Heart left ventricle (tissue), 16 donors: Measurements from ENCODE around the gene PTCRA. TPM values are rescaled to one million over a fixed set of nuclear protein-coding genes. Genes with fewer than 3 reads are reported as not detected.
"Not testable (repeated sequence)": the region's sequence is repeated elsewhere in the genome, so short reads cannot be mapped to it uniquely, and the experiment has no call there.

Experiments used
- ATAC-seq, 4 donors: fragments of 200-7000 bp; cut with Tn5 transposase; one replicate each; pipeline ENCODE4 v1.9.1; 2020 to 2022; ENCODE audit warnings: moderate library complexity in 4 of 4, mild to moderate bottlenecking in 3 of 4, moderate number of reproducible peaks in 1 of 4
- DNase-seq, 5 donors: peaks; one replicate each; pipeline ENCODE4 v3.0.0-alpha.2; 2020
- H3K27ac ChIP-seq, 12 donors: fragments of 200-600 bp; sonication (generic) in 4 of 12; one replicate each; pipeline versions ENCODE4 v1.5.0 to v1.8.0; 2016 to 2022; ENCODE audit warnings: mild to moderate bottlenecking in 2 of 12
- H3K27me3 ChIP-seq, 9 donors: fragments of 200-600 bp; sonication (generic) in 2 of 9; one replicate each; pipeline versions ENCODE4 v1.5.1 to v1.8.0; 2016 to 2022; ENCODE audit warnings: mild to moderate bottlenecking in 3 of 9
- H3K36me3 ChIP-seq, 9 donors: fragments of 200-600 bp; sonication (generic) in 2 of 9; one replicate each; pipeline versions ENCODE4 v1.5.0 to v1.8.0; 2018 to 2022; ENCODE audit warnings: mild to moderate bottlenecking in 2 of 9
- H3K4me1 ChIP-seq, 12 donors: fragments of 200-600 bp; sonication (generic) in 4 of 12; one replicate each; pipeline versions ENCODE4 v1.5.0 to v1.8.0; 2016 to 2022; ENCODE audit warnings: mild to moderate bottlenecking in 3 of 12
- H3K4me3 ChIP-seq, 12 donors: fragments of 200-600 bp; sonication (generic) in 4 of 12; one replicate each; pipeline versions ENCODE4 v1.5.0 to v1.8.0; 2017 to 2022; ENCODE audit warnings: mild to moderate bottlenecking in 9 of 12, moderate library complexity in 4 of 12
- H3K9me3 ChIP-seq, 12 donors: fragments of 200-600 bp; sonication (generic) in 4 of 12; one replicate each; pipeline versions ENCODE4 v1.5.0 to v1.8.0; 2016 to 2022; ENCODE audit warnings: mild to moderate bottlenecking in 1 of 12
- POLR2A ChIP-seq, 2 donors: fragments of 450-650 bp; IDR thresholded peaks; one replicate each; pipeline ENCODE4 v1.6.1; 2017; ENCODE audit warnings: antibody characterized with exemption in 2 of 2, mild to moderate bottlenecking in 2 of 2, moderate library complexity in 2 of 2
- WGBS, 4 donors: extraction: QIAGEN DNeasy Blood & Tissue Kit in 2 of 4; methylation state at CpG; one replicate each; pipeline versions ENCODE4 v1.1.5 to v1.1.7; 2013 to 2018; 5-methylcytosine and 5-hydroxymethylcytosine counted together
- intact Hi-C, 10 donors: fragments of 100-400 bp; cut with DNase I; formaldehyde crosslinking; loops; one replicate each; pipeline versions ENCODE4 v1.11.1 to v1.14.2; 2022
- polyA plus RNA-seq, 2 donors: library from polyadenylated mRNA; stranded (reverse); fragments of 200-250 nt; gene quantifications; one replicate each; pipeline ENCODE4 v1.2.3, GENCODE V29; 2013
- total RNA-seq, 9 donors: library from RNA; depleted of rRNA in 2 of 9; stranded (reverse); fragments of >200 nt in 2 of 9; fragmentation: NEBNext Ultra II Directional in 3 of 9; extraction: Animal tissue kit (Norgen Biotek cat#: 25700) in 3 of 9; gene quantifications; one replicate each; pipeline versions ENCODE4 v1.1.0 to v1.2.4, GENCODE V29; 2016 to 2023
- TF ChIP-seq, protein P1 (sequence below), 12 donors: fragments of 200-600 bp; sonication (generic) in 4 of 12; IDR thresholded peaks; one replicate each; pipeline versions ENCODE4 v1.5.0 to v1.8.0; 2018 to 2022; ENCODE audit warnings: antibody characterized with exemption in 12 of 12, mild to moderate bottlenecking in 5 of 12
- donor health status: ischemic (EF 13 %, LVEDD 7.1; RV severe dilation, severe dysfunction).
- donor health status: healthy with polysubstance abuse.
- donor health status: DM: no; HTN: yes; CAD: no.
- donor health status: DM: no; HTN: no; CAD: no.
- donor health status: ischemic (EF 25% LVEDD 6.9; RV normal size, moderate dysfunction).
- donor health status: ischemic (EF 25% LVEDD 5.7; RV mildly dilated, moderate dysfunction).
- donor health status: healthy.
- donor health status: DM: yes; HTN: yes; CAD: no.
- donor health status: ischemic (EF 35%, LVEDD 5.7; RV mildly dilated, moderate dysfunction).
- donor health status: nonischemic (EF 11% LVEDD 7.7; RV severe dilation, severe dysfunction).
- donor health status: DM: yes; HTN: yes; CAD: no.
- donor health status: PGD.
- donor health status: ischemic (EF 29% LVEDD 5.4; RV normal size, mild dysfunction).
- donor health status: nonischemic (EF 23%, LVEDD 6.1; RV moderate dilation, normal function).

Gene PTCRA
- total and polyA plus RNA-seq, 11 donors = 1.7 TPM; not detected in 10

DNA sequence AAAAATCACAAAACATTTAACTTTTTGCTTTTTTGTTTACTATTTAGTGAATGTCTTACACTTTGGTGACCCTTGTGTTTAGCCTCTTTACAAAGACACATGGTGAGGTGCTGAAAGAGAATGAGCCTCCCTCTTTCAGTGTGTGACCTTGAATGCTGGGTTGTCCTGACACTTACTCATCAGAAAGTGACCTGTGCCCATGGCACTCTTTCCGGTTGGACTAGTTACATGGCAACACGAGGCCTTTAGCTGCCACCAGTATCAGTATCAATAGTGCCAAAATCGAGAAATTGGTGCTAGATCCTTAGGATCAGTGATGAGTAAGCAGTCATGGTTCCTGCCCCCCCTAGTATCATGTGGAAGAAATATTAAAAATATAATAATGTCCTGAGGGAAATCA lies 38.2 kb upstream of the PTCRA start:
- intact Hi-C loops = loop anchor here (1.0 to 10.0 kb wide), 9 partner anchors 95 to 216 kb away; partner anchors contain the start of genes TBCC (in 4 of the 10), BICRAL (in 3 of the 10) and PRPH2 (in 1 of the 10)
- Histone ChIP-seq H3K4me1 (peaks cover 0 to 30% (median 15%) of the 10 kb centered on the region in 12 donors), H3K9me3 (no peaks in the 10 kb centered on the region), H3K4me3 (no peak overlapping the region), H3K36me3 (peaks cover 0 to 19% (median 13%) of the 10 kb centered on the region in 9 donors), H3K27me3 (no peaks in the 10 kb centered on the region), H3K27ac (no peak overlapping the region)
- WGBS, 4 donors = 58 to 73% (median 70%) methylated on average over 3 of the region's 3 CpGs
- DNase-seq (no peak), ATAC-seq (no peak)
- TF ChIP-seq POLR2A (IDR thresholded peaks at IDR 0.05) = no peak
- TF ChIP-seq, protein P1, sequence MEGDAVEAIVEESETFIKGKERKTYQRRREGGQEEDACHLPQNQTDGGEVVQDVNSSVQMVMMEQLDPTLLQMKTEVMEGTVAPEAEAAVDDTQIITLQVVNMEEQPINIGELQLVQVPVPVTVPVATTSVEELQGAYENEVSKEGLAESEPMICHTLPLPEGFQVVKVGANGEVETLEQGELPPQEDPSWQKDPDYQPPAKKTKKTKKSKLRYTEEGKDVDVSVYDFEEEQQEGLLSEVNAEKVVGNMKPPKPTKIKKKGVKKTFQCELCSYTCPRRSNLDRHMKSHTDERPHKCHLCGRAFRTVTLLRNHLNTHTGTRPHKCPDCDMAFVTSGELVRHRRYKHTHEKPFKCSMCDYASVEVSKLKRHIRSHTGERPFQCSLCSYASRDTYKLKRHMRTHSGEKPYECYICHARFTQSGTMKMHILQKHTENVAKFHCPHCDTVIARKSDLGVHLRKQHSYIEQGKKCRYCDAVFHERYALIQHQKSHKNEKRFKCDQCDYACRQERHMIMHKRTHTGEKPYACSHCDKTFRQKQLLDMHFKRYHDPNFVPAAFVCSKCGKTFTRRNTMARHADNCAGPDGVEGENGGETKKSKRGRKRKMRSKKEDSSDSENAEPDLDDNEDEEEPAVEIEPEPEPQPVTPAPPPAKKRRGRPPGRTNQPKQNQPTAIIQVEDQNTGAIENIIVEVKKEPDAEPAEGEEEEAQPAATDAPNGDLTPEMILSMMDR (IDR thresholded peaks at IDR 0.05) = no peak

DNA sequence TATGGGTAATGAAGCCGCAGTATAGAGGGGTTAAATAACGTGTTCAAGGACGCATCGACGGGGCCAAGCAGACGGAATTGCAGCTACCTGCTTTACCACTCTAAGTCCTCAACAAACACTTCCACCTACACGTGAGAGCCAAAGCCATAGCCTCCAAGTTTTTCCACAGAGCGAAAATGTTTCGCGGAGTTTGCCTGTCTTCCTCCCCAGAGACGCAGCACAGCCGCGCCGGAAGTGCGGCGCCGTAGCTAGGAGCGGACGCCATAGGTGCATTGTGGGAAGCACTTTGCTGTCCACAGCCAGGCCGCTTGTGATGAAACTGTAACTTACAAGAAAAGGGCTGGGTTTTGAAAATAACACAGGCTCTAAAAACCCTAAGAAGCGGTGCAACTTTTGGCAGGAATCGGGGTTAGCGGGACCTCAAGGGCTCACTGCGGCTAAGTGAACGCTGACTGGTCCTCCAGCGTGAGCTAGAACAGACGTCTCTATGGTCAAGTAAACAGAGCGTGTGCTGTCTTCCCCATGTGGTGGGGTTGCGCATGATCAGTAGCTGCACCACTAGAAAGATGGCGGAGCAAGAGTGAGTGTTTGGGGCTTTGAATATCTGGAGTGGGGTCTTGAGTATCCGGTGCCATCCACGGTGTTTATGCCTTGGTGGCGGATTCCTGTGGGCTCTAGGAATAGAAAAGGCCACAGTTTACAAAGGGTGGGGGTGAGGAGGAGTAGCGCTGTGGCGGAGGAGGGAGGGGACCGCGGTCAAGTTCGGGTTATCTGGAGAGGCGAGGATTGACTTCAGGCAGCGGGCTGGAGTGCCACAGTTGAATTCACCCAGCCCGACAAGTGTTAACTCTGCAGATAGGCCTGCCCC lies 36.2 kb upstream of the PTCRA start, which contains the start of gene RPL7L1:
Gene RPL7L1, plus strand, starts transcription at position 245 of the 868 bp plus-strand sequence. Its CDS starts 295 bp downstream, at position 540.
- TF ChIP-seq, protein P1 (IDR thresholded peaks at IDR 0.05) = peak in 3 of 12 donors; percentile 7 to 28 (median 21)
- peak in 1 of 2 donors; percentile 38 for TF ChIP-seq POLR2A (IDR thresholded peaks at IDR 0.05)
- 0 to 1% (median 1%) methylated on average over 40 to 41 of the region's 41 CpGs for WGBS, 4 donors
- Histone ChIP-seq H3K4me3 (peak within 1 kb of the TSS; percentile 24 to 84 (median 76)), H3K27me3 (no peaks in the 10 kb centered on the region), H3K36me3 (peaks cover 4 to 38% (median 32%) of the 10 kb centered on the region in 9 donors), H3K27ac (peak within 1 kb of the TSS; percentile 82 to 99 (median 92)), H3K4me1 (peaks cover 0 to 34% (median 15%) of the 10 kb centered on the region in 12 donors), H3K9me3 (no peaks in the 10 kb centered on the region)
- DNase-seq (peak; percentile 84 to 91 (median 85)), ATAC-seq (peak; percentile 98 to 99 (median 98))
- intact Hi-C loops = loop anchor here (1.0 to 10.0 kb wide), 8 partner anchors 97 to 217 kb away; partner anchors contain the start of genes BICRAL (in 4 of the 10), TBCC (in 4 of the 10) and PRPH2 (in 1 of the 10)

DNA sequence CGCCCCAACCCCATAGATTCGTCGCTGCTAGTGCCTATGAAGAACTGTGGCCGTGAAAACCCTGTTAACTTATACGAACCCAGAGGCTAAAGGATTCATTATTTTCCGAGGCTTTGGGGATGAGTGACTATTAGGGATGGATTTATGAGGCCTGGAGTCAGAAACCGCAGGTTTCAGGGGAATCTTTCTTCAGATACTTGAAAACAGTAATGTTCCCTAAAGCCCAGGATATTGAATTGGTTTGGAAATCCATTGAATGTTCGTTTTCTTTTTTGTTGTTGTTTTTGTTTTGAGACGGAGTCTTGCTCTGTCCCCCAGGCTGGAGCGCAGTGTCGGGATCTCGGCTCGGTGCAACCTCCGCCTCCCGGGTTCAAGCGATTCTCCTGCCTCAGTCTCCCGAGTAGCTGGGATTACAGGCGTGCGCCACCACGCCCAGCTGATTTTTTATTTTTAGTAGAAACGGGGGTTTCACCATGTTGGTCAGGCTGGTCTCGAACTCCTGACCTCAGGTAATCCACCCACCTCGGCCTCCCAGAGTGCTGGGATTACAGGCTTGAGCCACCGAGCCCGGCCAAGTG lies 35.5 kb upstream of the PTCRA start:
- not testable (repeated sequence) for ATAC-seq, DNase-seq, H3K9me3 ChIP-seq, H3K27me3 ChIP-seq
- Histone ChIP-seq H3K4me1 (peaks cover 0 to 34% (median 15%) of the 10 kb centered on the region in 12 donors), H3K27ac (peak overlapping the region; percentile 82 to 99 (median 92)), H3K4me3 (peak overlapping the region; percentile 24 to 84 (median 76)), H3K36me3 (peaks cover 4 to 45% (median 39%) of the 10 kb centered on the region in 9 donors)
- WGBS, 4 donors = 11 to 23% (median 13%) methylated on average over 25 of the region's 25 CpGs
- intact Hi-C loops = loop anchor here in 1 of 10 donors (5.0 kb wide), 1 partner anchor 98 kb away; the partner anchor contains the start of gene BICRAL

DNA sequence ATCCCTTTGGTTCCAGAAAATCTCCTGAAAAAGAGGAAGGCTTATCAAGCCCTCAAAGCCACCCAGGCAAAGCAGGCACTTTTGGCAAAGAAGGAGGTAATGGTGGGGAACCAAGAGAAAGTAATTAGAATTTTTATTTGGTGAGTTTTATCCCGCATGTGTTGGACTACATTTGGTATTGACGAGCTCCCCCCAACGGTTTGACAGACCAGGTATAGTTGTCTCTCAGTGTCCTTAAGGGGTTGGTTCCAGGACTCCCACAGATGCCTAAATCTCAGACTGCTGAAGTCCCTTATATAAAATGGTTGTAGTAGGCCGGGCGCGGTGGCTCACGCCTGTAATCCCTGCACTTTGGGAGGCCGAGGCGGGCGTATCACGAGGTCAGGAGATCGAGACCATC lies 35.0 kb upstream of the PTCRA start:
- not testable (repeated sequence) for H3K9me3 ChIP-seq, DNase-seq, H3K27me3 ChIP-seq, ATAC-seq
- H3K36me3 ChIP-seq = peaks cover 4 to 51% (median 45%) of the 10 kb centered on the region in 9 donors
- H3K4me1 ChIP-seq = peaks cover 0 to 34% (median 15%) of the 10 kb centered on the region in 12 donors
- intact Hi-C loops = loop anchor here in 1 of 10 donors (5.0 kb wide), 1 partner anchor 99 kb away; the partner anchor contains the start of gene BICRAL
- H3K27ac ChIP-seq = peak overlapping the region in 5 of 12 donors; percentile 88 to 99 (median 94)
- peak overlapping the region in 10 of 12 donors; percentile 56 to 84 (median 78) for H3K4me3 ChIP-seq
- WGBS, 4 donors = 81 to 87% (median 86%) methylated on average over 12 of the region's 12 CpGs
